Panc1 (cell line): ENCODE data around the gene TMEM129.

Experiments used
- CTCF ChIP-seq: fragments of 450-650 bp; IDR thresholded peaks from 2 replicates; pipeline ENCODE4 v1.5.1; 2017; ENCODE audit warnings: mild to moderate bottlenecking
- POLR2AphosphoS5 ChIP-seq: IDR thresholded peaks from 2 replicates; pipeline ENCODE4 v1.6.1; 2012; ENCODE audit warnings: mild to moderate bottlenecking, low read depth, low read length, moderate library complexity
- REST ChIP-seq, 2 experiments: IDR thresholded peaks; 2 replicates each; pipeline ENCODE4 v1.6.1; 2011 to 2012; ENCODE audit warnings: low read depth in 2 of 2, control low read depth in 1 of 2, low read length in 1 of 2, mild to moderate bottlenecking in 1 of 2, moderate library complexity in 1 of 2; ENCODE audit not compliant: insufficient read depth in 1 of 2
- SIN3A ChIP-seq: IDR thresholded peaks from 2 replicates; pipeline ENCODE4 v1.6.1; 2012; ENCODE audit warnings: low read depth, mild to moderate bottlenecking, low read length, moderate library complexity, borderline replicate concordance; ENCODE audit not compliant: insufficient read depth
- TCF7L2 ChIP-seq: IDR thresholded peaks from 2 replicates; pipeline ENCODE4 v1.6.1; 2011; ENCODE audit warnings: mild to moderate bottlenecking, low read depth, low read length, inconsistent platforms

- TF ChIP-seq POLR2AphosphoS5 (no peak), REST (IDR thresholded peaks at IDR 0.05; ENCODE audit: insufficient read depth in 1 of 2, low read depth in 2 of 2, low read length in 1 of 2) (no peak), CTCF (no peak), TCF7L2 (no peak), SIN3A (no peak)
Measured at GRCh38 chr4:1756893-1757779, 36.0 kb upstream of the TMEM129 start.
